NB4 (cell line): ENCODE data around the gene NPR3.

Experiments used
- DNase-seq: peaks from one replicate; pipeline ENCODE4 v3.0.0; 2010; ENCODE audit warnings: low read depth
- H3K4me3 ChIP-seq: one replicate; pipeline ENCODE4 v1.5.1; 2011; ENCODE audit warnings: mild to moderate bottlenecking, low read depth, low read length, moderate library complexity
- CTCF ChIP-seq: IDR thresholded peaks from one replicate; pipeline ENCODE4 v1.5.1; 2012; ENCODE audit warnings: low read depth, low read length
- MYC ChIP-seq: IDR thresholded peaks from 2 replicates; pipeline ENCODE4 v1.6.1; 2011; ENCODE audit warnings: low read depth, low read length
- POLR2A ChIP-seq: IDR thresholded peaks from 2 replicates; pipeline ENCODE4 v1.6.1; 2011; ENCODE audit warnings: mild to moderate bottlenecking; ENCODE audit not compliant: insufficient read length; ENCODE audit errors: extremely low read depth
- TF ChIP-seq, protein P1 (sequence below): IDR thresholded peaks from 2 replicates; pipeline ENCODE4 v1.6.1; 2011; ENCODE audit warnings: low read depth, low read length

NPR3 gene

GRCh38 chr5:32724526-32724925 lies 13.4 kb downstream of the NPR3 start:
- TF ChIP-seq POLR2A (no peak), MYC (no peak), CTCF (no peak)
- TF ChIP-seq, protein P1, sequence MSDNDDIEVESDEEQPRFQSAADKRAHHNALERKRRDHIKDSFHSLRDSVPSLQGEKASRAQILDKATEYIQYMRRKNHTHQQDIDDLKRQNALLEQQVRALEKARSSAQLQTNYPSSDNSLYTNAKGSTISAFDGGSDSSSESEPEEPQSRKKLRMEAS: no peak
- DNase-seq: no peak
- no peak overlapping the region for H3K4me3 ChIP-seq

DNA sequence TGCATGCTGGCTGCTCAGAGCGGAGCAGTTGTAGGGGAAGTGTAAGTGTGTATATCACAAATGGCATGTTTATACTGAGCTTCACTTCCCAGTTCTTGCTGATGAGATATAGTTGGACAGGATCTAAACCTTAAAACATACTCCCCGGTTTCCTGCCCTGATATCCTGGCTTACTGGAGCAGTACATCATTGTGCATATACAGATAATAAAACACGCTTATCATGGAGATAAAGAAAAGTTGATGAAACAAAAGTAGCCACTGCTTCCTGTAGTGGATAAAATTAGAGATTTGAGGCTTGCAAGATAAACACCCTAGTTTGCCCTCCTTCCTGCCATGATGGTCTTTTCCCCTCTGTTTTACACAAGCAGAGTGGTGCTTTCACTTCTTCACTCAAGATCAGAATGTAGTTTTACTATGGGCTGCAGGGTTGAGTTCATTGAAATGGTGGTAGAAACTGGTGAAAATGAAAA lies 15.0 kb downstream of the NPR3 start:
- H3K4me3 ChIP-seq: no peak overlapping the region
- DNase-seq: no peak
- no peak for TF ChIP-seq CTCF
- no peak for TF ChIP-seq MYC
- no peak for TF ChIP-seq POLR2A
- TF ChIP-seq, protein P1: no peak

DNA sequence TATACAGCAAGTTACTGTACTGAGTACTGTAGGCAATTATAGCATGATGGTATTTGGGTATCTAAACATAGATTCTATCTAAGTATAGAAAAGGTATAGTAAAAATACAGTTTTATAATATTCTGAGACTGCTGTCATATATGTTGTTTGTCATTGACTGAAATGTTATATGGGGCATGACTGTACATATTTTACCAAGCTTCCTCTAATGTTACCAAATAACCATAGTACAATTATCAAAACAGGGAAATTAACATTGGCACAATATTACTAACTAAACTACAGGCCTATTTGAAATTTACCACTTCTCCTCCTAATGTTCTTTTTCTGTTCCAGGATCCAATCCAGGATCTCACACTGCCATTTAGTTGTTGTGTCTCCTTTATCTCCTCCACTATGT lies 18.5 kb downstream of the NPR3 start:
- H3K4me3 ChIP-seq: no peak overlapping the region
- DNase-seq: no peak
- TF ChIP-seq CTCF: no peak
- TF ChIP-seq, protein P1: no peak
- TF ChIP-seq POLR2A: no peak
- no peak for TF ChIP-seq MYC

- no peak overlapping the region for H3K4me3 ChIP-seq
- DNase-seq: no peak
- TF ChIP-seq POLR2A (no peak), CTCF (no peak), MYC (no peak)
- TF ChIP-seq, protein P1: no peak
These were observed 22.6 kb downstream of the NPR3 start for GRCh38 chr5:32733590-32734340.

DNA sequence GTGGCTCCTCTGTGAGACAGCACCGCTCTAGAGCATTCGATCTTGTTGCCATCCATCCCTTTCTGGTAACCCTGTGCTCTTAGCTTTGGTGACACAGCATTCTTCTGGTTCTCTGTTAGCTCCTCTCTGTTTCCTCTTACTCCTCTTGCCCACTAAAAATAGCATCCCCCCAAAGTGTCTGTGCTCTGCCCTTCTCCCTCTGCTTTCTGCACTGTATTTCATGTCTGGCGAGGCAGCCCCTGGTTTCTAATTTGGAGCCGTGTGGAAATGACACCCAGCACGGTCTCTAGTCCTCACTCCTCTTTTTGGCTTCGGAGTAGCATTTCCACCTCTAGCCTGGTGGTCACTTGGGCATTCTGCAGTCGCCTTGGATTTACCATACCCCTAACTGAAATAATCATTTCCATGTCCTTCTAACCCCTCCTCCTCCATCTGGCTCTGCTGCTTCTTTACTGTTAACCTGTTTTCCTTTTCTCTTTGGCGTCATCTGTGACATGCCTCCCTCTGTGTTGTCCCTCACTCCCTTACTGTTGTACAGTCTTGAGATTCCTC lies 23.8 kb downstream of the NPR3 start:
- TF ChIP-seq CTCF: no peak
- TF ChIP-seq MYC: no peak
- TF ChIP-seq, protein P1: no peak
- TF ChIP-seq POLR2A: no peak

More for the DNA sequence above, 23.8 kb downstream of the NPR3 start:
- no peak for DNase-seq
- H3K4me3 ChIP-seq: no peak overlapping the region
